Liver (tissue), 9 donors: ENCODE data around the gene GRIN2A. TPM values are rescaled to one million over a fixed set of nuclear protein-coding genes. Genes with fewer than 3 reads are reported as not detected.

Experiments used
- DNase-seq: peaks from one replicate; pipeline ENCODE4 v3.0.0-alpha.2; 2017; ENCODE audit warnings: low spot score
- H3K27ac ChIP-seq, 2 donors: one replicate each; pipeline ENCODE4 v1.7.0; 2013; ENCODE audit warnings: inconsistent platforms in 2 of 2, low read length in 2 of 2, control low read depth in 1 of 2, low read depth in 1 of 2, mild to moderate bottlenecking in 1 of 2
- H3K27me3 ChIP-seq, 4 donors: one replicate each; pipeline versions ENCODE4 v1.6.1 to v1.7.0; 2013; ENCODE audit warnings: low read length in 3 of 4, inconsistent platforms in 1 of 4, mild to moderate bottlenecking in 1 of 4, moderate library complexity in 1 of 4; ENCODE audit not compliant: control insufficient read depth in 4 of 4, insufficient read depth in 4 of 4
- H3K36me3 ChIP-seq, 4 donors: one replicate each; pipeline versions ENCODE4 v1.6.1 to v1.7.0; 2013; ENCODE audit warnings: low read length in 3 of 4, mild to moderate bottlenecking in 3 of 4, low read depth in 1 of 4, moderate library complexity in 1 of 4; ENCODE audit not compliant: control insufficient read depth in 4 of 4, insufficient read depth in 3 of 4
- H3K4me1 ChIP-seq, 4 donors: one replicate each; pipeline versions ENCODE4 v1.6.1 to v1.7.0; 2013; ENCODE audit warnings: low read length in 3 of 4, mild to moderate bottlenecking in 3 of 4, moderate library complexity in 1 of 4; ENCODE audit not compliant: control insufficient read depth in 4 of 4, insufficient read depth in 4 of 4
- H3K4me3 ChIP-seq, 3 donors: one replicate each; pipeline versions ENCODE4 v1.6.1 to v1.7.0; 2013; ENCODE audit warnings: low read length in 3 of 3, control low read depth in 1 of 3, low read depth in 1 of 3, mild to moderate bottlenecking in 1 of 3
- H3K9ac ChIP-seq, 2 donors: one replicate each; pipeline ENCODE4 v1.7.0; 2013; ENCODE audit warnings: low read length in 2 of 2, mild to moderate bottlenecking in 2 of 2, moderate library complexity in 2 of 2, control low read depth in 1 of 2, low read depth in 1 of 2
- H3K9me3 ChIP-seq, 4 donors: one replicate each; pipeline versions ENCODE4 v1.6.1 to v1.7.0; 2013; ENCODE audit warnings: low read length in 3 of 4; ENCODE audit not compliant: control insufficient read depth in 4 of 4
- EGR1 ChIP-seq, 2 donors: IDR thresholded peaks; 2 replicates each; pipeline ENCODE4 v1.6.1; 2016 to 2018; ENCODE audit warnings: antibody characterized with exemption in 2 of 2, low read depth in 2 of 2
- FOXA2 ChIP-seq: IDR thresholded peaks from 2 replicates; pipeline ENCODE4 v1.6.1; 2016; ENCODE audit warnings: antibody characterized with exemption
- GABPA ChIP-seq, 2 donors: IDR thresholded peaks in 1 of 2; conservative IDR thresholded peaks in 1 of 2; 2 replicates each; pipeline ENCODE4 v1.6.1; 2016; ENCODE audit warnings: antibody characterized with exemption in 2 of 2, mild to moderate bottlenecking in 1 of 2, moderate library complexity in 1 of 2
- HNF4A ChIP-seq, 2 donors: conservative IDR thresholded peaks; 2 replicates each; pipeline ENCODE4 v1.6.1; 2016; ENCODE audit warnings: antibody characterized with exemption in 2 of 2, mild to moderate bottlenecking in 2 of 2
- HNF4G ChIP-seq: IDR thresholded peaks from 2 replicates; pipeline ENCODE4 v1.6.1; 2016; ENCODE audit warnings: antibody characterized with exemption
- JUND ChIP-seq, 2 donors: IDR thresholded peaks; 2 replicates each; pipeline ENCODE4 v1.6.1; 2016; ENCODE audit warnings: antibody characterized with exemption in 2 of 2
- NR2F2 ChIP-seq: IDR thresholded peaks from 2 replicates; pipeline ENCODE4 v1.6.1; 2016; ENCODE audit warnings: antibody characterized with exemption
- RXRA ChIP-seq, 2 donors: IDR thresholded peaks; 2 replicates each; pipeline ENCODE4 v1.6.1; 2017 to 2018; ENCODE audit warnings: antibody characterized with exemption in 2 of 2, mild to moderate bottlenecking in 1 of 2
- SP1 ChIP-seq: IDR thresholded peaks from 2 replicates; pipeline ENCODE4 v1.6.1; 2018; ENCODE audit warnings: antibody characterized with exemption, mild to moderate bottlenecking
- TAF1 ChIP-seq: conservative IDR thresholded peaks from 2 replicates; pipeline ENCODE4 v1.6.1; 2016; ENCODE audit warnings: antibody characterized with exemption, mild to moderate bottlenecking
- YY1 ChIP-seq: IDR thresholded peaks from 2 replicates; pipeline ENCODE4 v1.6.1; 2016; ENCODE audit warnings: antibody characterized with exemption, mild to moderate bottlenecking
- WGBS: extraction: QIAGEN DNeasy Blood & Tissue Kit; methylation state at CpG from one replicate; pipeline ENCODE4 v1.1.7; 2013; 5-methylcytosine and 5-hydroxymethylcytosine counted together
- polyA plus RNA-seq, 2 donors: library from polyadenylated mRNA; stranded (reverse) in 1 of 2; unstranded in 1 of 2; fragments of 200-250 nt in 1 of 2; fragments of >200 nt in 1 of 2; fragmentation: Nextera tagmentation in 1 of 2; extraction: Ambion mirVana in 1 of 2; gene quantifications; one replicate each; pipeline versions ENCODE4 v1.2.1 to v1.2.3, GENCODE V29; 2013 to 2015
- total RNA-seq, 2 donors: library from RNA; depleted of rRNA; stranded (reverse); fragments of >200 nt; gene quantifications; one replicate each; pipeline ENCODE4 v1.2.3, GENCODE V29; 2014
- TF ChIP-seq, protein P1 (sequence below): IDR thresholded peaks from 2 replicates; pipeline ENCODE4 v1.6.1; 2016; ENCODE audit warnings: antibody characterized with exemption, mild to moderate bottlenecking
- TF ChIP-seq, protein P2 (sequence below): fragments of 150-350 bp; IDR thresholded peaks from 2 replicates; pipeline ENCODE4 v1.5.1; 2017; ENCODE audit warnings: improper control_type of control experiment, low read depth, low read length; ENCODE audit not compliant: missing input control
- TF ChIP-seq, protein P3 (sequence below): IDR thresholded peaks from 2 replicates; pipeline ENCODE4 v1.6.1; 2016; ENCODE audit warnings: antibody characterized with exemption
- TF ChIP-seq, protein P4 (sequence below): IDR thresholded peaks from 2 replicates; pipeline ENCODE4 v1.6.1; 2016; ENCODE audit warnings: antibody characterized with exemption
- donor health status: healthy.
- donor health status: healthy.
- donor health status: healthy.
- donor health status: healthy.
- donor health status: healthy.

Gene GRIN2A
- total and polyA plus RNA-seq, 4 donors: under 0.01 to 0.08 (median 0.07) TPM; not detected in 1

DNA sequence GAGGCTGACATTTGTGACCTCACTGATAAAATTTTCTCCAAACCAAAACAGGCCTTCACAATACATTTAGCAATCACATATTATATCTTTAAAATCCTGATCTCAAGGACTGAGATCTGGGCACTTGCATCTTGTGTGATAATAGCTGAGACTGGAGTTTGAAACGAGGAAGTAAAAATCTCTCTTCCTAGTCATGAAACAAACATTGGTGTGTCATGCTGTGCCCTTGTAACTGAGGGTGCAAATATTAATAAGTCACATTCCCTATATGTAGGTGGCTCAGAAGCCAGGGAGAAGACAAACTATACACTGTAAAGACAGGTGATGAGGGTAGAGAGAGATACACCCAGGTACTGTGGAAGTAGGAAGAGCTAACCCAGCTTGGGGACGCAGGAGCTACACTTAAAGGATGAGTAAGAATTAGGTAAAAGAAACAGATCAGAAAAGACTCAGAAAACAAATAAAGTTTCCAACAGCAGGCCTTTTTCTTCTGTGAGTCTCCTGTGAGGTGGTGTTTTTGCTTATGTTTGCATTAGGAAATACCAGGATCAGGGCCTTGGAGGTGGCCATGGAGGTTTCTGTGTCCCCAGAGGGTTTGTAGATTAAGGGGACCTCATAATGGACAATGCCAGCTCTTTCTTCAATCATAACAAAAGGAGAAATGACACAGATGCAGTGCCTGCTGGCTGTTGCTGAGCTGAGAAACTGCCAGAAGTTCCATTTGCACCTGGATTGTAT is 335.7 kb downstream of the GRIN2A start:
- DNase-seq: no peak
- WGBS: 76% methylated on average over 2 of the region's 2 CpGs
- Histone ChIP-seq H3K27me3 (peaks cover 0 to 6% (median 0%) of the 10 kb centered on the region in 4 donors), H3K27ac (no peak overlapping the region), H3K36me3 (no peaks in the 10 kb centered on the region), H3K4me1 (no peaks in the 10 kb centered on the region), H3K9ac (no peak overlapping the region), H3K4me3 (no peak overlapping the region), H3K9me3 (no peaks in the 10 kb centered on the region)
- no peak for TF ChIP-seq JUND (IDR thresholded peaks at IDR 0.05)
- no peak for TF ChIP-seq EGR1 (IDR thresholded peaks at IDR 0.05; ENCODE audit: low read depth in 2 of 2)
- TF ChIP-seq FOXA2: no peak
- no peak for TF ChIP-seq NR2F2
- no peak for TF ChIP-seq GABPA (IDR thresholded peaks at IDR 0.05 in 1 of 2, conservative IDR thresholded peaks at IDR 0.05 in 1 of 2)
- no peak for TF ChIP-seq TAF1
- TF ChIP-seq HNF4G: no peak

DNA sequence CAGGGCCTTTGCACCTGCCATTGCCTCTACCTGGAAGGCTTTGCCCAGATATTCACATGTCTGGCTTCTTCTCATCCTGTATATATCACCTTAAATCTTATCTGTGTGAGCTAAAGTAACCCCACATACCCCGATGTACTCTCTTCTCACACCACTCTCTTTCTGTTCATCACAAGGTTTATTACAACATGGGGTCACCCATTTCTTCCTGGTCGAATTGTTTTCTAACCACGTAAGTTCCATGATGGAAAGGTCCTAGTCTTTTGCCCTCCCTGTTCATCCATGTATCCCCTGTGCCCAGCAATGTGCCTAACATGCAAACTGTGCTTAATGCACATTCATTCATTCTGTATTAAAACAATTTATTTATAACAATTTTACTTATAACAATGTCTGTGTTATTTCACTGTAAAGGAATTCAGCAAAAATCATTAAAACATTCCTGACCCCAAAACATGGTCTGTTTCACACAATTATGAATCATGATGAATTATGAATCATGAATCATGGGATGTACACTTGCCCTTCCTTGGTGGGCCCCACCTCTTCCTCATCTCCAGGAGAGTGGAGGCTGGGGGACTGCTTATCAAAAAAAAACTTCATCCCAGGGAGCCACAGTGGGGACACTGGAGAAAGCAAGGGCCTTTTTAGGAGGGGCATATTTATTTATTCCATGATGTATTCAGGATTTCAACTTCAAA is 336.4 kb downstream of the GRIN2A start:
- Histone ChIP-seq H3K9ac (no peak overlapping the region), H3K27ac (no peak overlapping the region), H3K36me3 (no peaks in the 10 kb centered on the region), H3K9me3 (no peaks in the 10 kb centered on the region), H3K4me3 (no peak overlapping the region), H3K27me3 (peaks cover 0 to 6% (median 0%) of the 10 kb centered on the region in 4 donors), H3K4me1 (no peaks in the 10 kb centered on the region)
- TF ChIP-seq, protein P1, sequence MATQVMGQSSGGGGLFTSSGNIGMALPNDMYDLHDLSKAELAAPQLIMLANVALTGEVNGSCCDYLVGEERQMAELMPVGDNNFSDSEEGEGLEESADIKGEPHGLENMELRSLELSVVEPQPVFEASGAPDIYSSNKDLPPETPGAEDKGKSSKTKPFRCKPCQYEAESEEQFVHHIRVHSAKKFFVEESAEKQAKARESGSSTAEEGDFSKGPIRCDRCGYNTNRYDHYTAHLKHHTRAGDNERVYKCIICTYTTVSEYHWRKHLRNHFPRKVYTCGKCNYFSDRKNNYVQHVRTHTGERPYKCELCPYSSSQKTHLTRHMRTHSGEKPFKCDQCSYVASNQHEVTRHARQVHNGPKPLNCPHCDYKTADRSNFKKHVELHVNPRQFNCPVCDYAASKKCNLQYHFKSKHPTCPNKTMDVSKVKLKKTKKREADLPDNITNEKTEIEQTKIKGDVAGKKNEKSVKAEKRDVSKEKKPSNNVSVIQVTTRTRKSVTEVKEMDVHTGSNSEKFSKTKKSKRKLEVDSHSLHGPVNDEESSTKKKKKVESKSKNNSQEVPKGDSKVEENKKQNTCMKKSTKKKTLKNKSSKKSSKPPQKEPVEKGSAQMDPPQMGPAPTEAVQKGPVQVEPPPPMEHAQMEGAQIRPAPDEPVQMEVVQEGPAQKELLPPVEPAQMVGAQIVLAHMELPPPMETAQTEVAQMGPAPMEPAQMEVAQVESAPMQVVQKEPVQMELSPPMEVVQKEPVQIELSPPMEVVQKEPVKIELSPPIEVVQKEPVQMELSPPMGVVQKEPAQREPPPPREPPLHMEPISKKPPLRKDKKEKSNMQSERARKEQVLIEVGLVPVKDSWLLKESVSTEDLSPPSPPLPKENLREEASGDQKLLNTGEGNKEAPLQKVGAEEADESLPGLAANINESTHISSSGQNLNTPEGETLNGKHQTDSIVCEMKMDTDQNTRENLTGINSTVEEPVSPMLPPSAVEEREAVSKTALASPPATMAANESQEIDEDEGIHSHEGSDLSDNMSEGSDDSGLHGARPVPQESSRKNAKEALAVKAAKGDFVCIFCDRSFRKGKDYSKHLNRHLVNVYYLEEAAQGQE: no peak
- TF ChIP-seq, protein P2, sequence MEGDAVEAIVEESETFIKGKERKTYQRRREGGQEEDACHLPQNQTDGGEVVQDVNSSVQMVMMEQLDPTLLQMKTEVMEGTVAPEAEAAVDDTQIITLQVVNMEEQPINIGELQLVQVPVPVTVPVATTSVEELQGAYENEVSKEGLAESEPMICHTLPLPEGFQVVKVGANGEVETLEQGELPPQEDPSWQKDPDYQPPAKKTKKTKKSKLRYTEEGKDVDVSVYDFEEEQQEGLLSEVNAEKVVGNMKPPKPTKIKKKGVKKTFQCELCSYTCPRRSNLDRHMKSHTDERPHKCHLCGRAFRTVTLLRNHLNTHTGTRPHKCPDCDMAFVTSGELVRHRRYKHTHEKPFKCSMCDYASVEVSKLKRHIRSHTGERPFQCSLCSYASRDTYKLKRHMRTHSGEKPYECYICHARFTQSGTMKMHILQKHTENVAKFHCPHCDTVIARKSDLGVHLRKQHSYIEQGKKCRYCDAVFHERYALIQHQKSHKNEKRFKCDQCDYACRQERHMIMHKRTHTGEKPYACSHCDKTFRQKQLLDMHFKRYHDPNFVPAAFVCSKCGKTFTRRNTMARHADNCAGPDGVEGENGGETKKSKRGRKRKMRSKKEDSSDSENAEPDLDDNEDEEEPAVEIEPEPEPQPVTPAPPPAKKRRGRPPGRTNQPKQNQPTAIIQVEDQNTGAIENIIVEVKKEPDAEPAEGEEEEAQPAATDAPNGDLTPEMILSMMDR: no peak
- TF ChIP-seq HNF4G (no peak), YY1 (no peak), RXRA (IDR thresholded peaks at IDR 0.05) (no peak), SP1 (no peak), NR2F2 (no peak), GABPA (IDR thresholded peaks at IDR 0.05 in 1 of 2, conservative IDR thresholded peaks at IDR 0.05 in 1 of 2) (no peak), EGR1 (IDR thresholded peaks at IDR 0.05; ENCODE audit: low read depth in 2 of 2) (no peak), FOXA2 (no peak), HNF4A (conservative IDR thresholded peaks at IDR 0.05) (no peak)
- TF ChIP-seq, protein P3, sequence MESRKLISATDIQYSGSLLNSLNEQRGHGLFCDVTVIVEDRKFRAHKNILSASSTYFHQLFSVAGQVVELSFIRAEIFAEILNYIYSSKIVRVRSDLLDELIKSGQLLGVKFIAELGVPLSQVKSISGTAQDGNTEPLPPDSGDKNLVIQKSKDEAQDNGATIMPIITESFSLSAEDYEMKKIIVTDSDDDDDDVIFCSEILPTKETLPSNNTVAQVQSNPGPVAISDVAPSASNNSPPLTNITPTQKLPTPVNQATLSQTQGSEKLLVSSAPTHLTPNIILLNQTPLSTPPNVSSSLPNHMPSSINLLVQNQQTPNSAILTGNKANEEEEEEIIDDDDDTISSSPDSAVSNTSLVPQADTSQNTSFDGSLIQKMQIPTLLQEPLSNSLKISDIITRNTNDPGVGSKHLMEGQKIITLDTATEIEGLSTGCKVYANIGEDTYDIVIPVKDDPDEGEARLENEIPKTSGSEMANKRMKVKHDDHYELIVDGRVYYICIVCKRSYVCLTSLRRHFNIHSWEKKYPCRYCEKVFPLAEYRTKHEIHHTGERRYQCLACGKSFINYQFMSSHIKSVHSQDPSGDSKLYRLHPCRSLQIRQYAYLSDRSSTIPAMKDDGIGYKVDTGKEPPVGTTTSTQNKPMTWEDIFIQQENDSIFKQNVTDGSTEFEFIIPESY: no peak
- TF ChIP-seq, protein P4, sequence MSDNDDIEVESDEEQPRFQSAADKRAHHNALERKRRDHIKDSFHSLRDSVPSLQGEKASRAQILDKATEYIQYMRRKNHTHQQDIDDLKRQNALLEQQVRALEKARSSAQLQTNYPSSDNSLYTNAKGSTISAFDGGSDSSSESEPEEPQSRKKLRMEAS: no peak
- WGBS: 65% methylated on average over 3 of the region's 3 CpGs
- DNase-seq: no peak
